KMS-11 (cell line): ENCODE data around the gene RAPH1.

Experiments
- H2AFZ ChIP-seq: fragments of 200-600 bp; sonication (generic); 2 replicates; pipeline ENCODE4 v1.6.1; 2016; ENCODE audit warnings: antibody characterized with exemption, mixed run types, low read depth
- H3K27ac ChIP-seq: fragments of 200-600 bp; sonication (generic); 2 replicates; pipeline ENCODE4 v1.6.1; 2016; ENCODE audit warnings: mild to moderate bottlenecking, mixed run types
- H3K27me3 ChIP-seq: fragments of 200-600 bp; sonication (generic); 2 replicates; pipeline ENCODE4 v1.6.1; 2017; ENCODE audit warnings: mild to moderate bottlenecking, low read depth, mixed run types, moderate library complexity; ENCODE audit not compliant: insufficient read depth
- H3K36me3 ChIP-seq: fragments of 200-600 bp; sonication (generic); 2 replicates; pipeline ENCODE4 v1.6.1; 2017; ENCODE audit warnings: mild to moderate bottlenecking, mixed run types; ENCODE audit not compliant: insufficient read depth
- H3K4me1 ChIP-seq: fragments of 200-600 bp; sonication (generic); 2 replicates; pipeline ENCODE4 v1.6.1; 2016; ENCODE audit warnings: mild to moderate bottlenecking, low read depth, mixed run types; ENCODE audit not compliant: poor library complexity, severe bottlenecking
- H3K4me2 ChIP-seq: fragments of 200-600 bp; sonication (generic); 2 replicates; pipeline ENCODE4 v1.7.0; 2016; ENCODE audit warnings: mild to moderate bottlenecking, mixed run types
- H3K4me3 ChIP-seq: fragments of 200-600 bp; sonication (generic); IDR thresholded peaks from 2 replicates; pipeline ENCODE4 v1.6.1; 2017; ENCODE audit warnings: low read depth, low read length, mixed read lengths; ENCODE audit not compliant: insufficient read depth
- H3K79me2 ChIP-seq: fragments of 200-600 bp; sonication (generic); 2 replicates; pipeline ENCODE4 v1.6.1; 2016; ENCODE audit warnings: low read depth, mixed run types; ENCODE audit not compliant: insufficient read depth
- H3K9ac ChIP-seq: fragments of 200-600 bp; sonication (generic); 2 replicates; pipeline ENCODE4 v1.6.1; 2016; ENCODE audit warnings: mild to moderate bottlenecking, mixed run types
- H4K20me1 ChIP-seq: fragments of 200-600 bp; sonication (generic); 2 replicates; pipeline ENCODE4 v1.6.1; 2016; ENCODE audit warnings: mild to moderate bottlenecking, mixed run types; ENCODE audit not compliant: insufficient read depth
- CTCF ChIP-seq: fragments of 200-600 bp; sonication (generic); conservative IDR thresholded peaks from 2 replicates; pipeline ENCODE4 v1.6.1; 2017; ENCODE audit warnings: low read depth, mild to moderate bottlenecking, antibody characterized with exemption, low read length, moderate library complexity, mixed read lengths

Gene RAPH1

GRCh38 chr2:203352604-203353255 is 182.4 kb downstream of the RAPH1 start:
- Histone ChIP-seq H3K27me3 (no peaks in the 10 kb centered on the region), H3K79me2 (peaks cover 12% of the 10 kb centered on the region; the same call in 1 of the 2 replicates), H3K9ac (no peak overlapping the region), H3K36me3 (no peaks in the 10 kb centered on the region; the same call in 1 of the 2 replicates), H3K4me2 (no peak overlapping the region), H3K4me3 (no peak overlapping the region), H3K4me1 (no peaks in the 10 kb centered on the region), H3K27ac (no peak overlapping the region), H2AFZ (no peak overlapping the region), H4K20me1 (no peaks in the 10 kb centered on the region)
- TF ChIP-seq CTCF = no peak

GRCh38 chr2:203347375-203347774 is 187.7 kb downstream of the RAPH1 start:
- H3K79me2 ChIP-seq = peaks cover 5% of the 10 kb centered on the region
- H2AFZ ChIP-seq = no peak overlapping the region

GRCh38 chr2:203346612-203347011 is 188.5 kb downstream of the RAPH1 start:
- Histone ChIP-seq H3K4me2 (no peak overlapping the region), H3K79me2 (peaks cover 5% of the 10 kb centered on the region), H3K4me3 (no peak overlapping the region), H3K4me1 (no peaks in the 10 kb centered on the region), H3K9ac (no peak overlapping the region), H3K27ac (no peak overlapping the region), H3K27me3 (no peaks in the 10 kb centered on the region), H3K36me3 (no peaks in the 10 kb centered on the region; the same call in 1 of the 2 replicates), H2AFZ (no peak overlapping the region), H4K20me1 (no peaks in the 10 kb centered on the region)
- no peak for TF ChIP-seq CTCF

More at GRCh38 chr2:203347375-203347774, 187.7 kb downstream of the RAPH1 start:
- Histone ChIP-seq H3K4me1 (no peaks in the 10 kb centered on the region), H3K9ac (no peak overlapping the region), H3K27me3 (no peaks in the 10 kb centered on the region), H3K27ac (no peak overlapping the region), H3K4me2 (no peak overlapping the region), H3K4me3 (no peak overlapping the region), H3K36me3 (no peaks in the 10 kb centered on the region; the same call in 1 of the 2 replicates), H4K20me1 (no peaks in the 10 kb centered on the region)
- no peak for TF ChIP-seq CTCF

GRCh38 chr2:203344667-203345066 is 190.4 kb downstream of the RAPH1 start:
- no peaks in the 10 kb centered on the region; the same call in 1 of the 2 replicates for H3K36me3 ChIP-seq
- no peak overlapping the region for H3K4me3 ChIP-seq
- peaks cover 5% of the 10 kb centered on the region for H3K79me2 ChIP-seq
- no peak overlapping the region for H2AFZ ChIP-seq
- H3K9ac ChIP-seq = no peak overlapping the region
- no peak for TF ChIP-seq CTCF
- H3K27ac ChIP-seq = no peak overlapping the region
- no peaks in the 10 kb centered on the region for H3K27me3 ChIP-seq
- no peaks in the 10 kb centered on the region for H4K20me1 ChIP-seq
- no peaks in the 10 kb centered on the region for H3K4me1 ChIP-seq
- no peak overlapping the region for H3K4me2 ChIP-seq
